Gastroesophageal sphincter (tissue), 3 donors: ENCODE results near the gene PSME3IP1.

Experiments used
- POLR2A ChIP-seq, 2 donors: fragments of 450-650 bp; IDR thresholded peaks; one replicate each; pipeline ENCODE4 v1.6.1; 2017; ENCODE audit warnings: antibody characterized with exemption in 2 of 2, mild to moderate bottlenecking in 2 of 2, moderate library complexity in 1 of 2
- POLR2AphosphoS5 ChIP-seq: sonication (generic); formaldehyde crosslinking; IDR thresholded peaks from one replicate; pipeline ENCODE4 v1.6.1; 2017; ENCODE audit warnings: antibody characterized with exemption
- TF ChIP-seq, protein P1 (sequence below), 4 experiments: fragments of 200-600 bp in 2 of 4; fragments of 450-650 bp in 2 of 4; sonication (generic) in 1 of 4; IDR thresholded peaks; one replicate each; pipeline ENCODE4 v1.5.1; 2017 to 2019; ENCODE audit warnings: antibody characterized with exemption in 4 of 4, mild to moderate bottlenecking in 2 of 4, moderate library complexity in 2 of 4

DNA sequence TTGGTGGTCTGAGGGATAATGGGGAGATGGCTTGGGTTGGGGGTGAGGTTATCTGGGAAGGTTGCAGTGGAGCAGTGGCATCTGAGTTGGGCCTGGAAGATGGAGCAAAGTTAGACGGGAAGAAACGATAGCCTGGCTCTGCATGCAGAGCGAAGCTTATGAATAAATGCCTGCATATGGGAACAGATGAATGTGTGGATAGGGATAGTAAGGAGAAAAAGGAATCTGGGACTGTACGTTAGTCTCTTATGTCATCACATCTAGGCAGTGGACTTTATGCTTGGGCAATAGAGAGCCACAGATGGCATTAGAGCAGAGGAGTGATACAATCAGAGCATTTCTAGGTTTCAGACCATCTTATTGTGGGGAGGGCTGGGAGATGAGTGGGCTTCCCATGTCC, 60.5 kb downstream of the PSME3IP1 start:
- TF ChIP-seq, protein P1, sequence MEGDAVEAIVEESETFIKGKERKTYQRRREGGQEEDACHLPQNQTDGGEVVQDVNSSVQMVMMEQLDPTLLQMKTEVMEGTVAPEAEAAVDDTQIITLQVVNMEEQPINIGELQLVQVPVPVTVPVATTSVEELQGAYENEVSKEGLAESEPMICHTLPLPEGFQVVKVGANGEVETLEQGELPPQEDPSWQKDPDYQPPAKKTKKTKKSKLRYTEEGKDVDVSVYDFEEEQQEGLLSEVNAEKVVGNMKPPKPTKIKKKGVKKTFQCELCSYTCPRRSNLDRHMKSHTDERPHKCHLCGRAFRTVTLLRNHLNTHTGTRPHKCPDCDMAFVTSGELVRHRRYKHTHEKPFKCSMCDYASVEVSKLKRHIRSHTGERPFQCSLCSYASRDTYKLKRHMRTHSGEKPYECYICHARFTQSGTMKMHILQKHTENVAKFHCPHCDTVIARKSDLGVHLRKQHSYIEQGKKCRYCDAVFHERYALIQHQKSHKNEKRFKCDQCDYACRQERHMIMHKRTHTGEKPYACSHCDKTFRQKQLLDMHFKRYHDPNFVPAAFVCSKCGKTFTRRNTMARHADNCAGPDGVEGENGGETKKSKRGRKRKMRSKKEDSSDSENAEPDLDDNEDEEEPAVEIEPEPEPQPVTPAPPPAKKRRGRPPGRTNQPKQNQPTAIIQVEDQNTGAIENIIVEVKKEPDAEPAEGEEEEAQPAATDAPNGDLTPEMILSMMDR (IDR thresholded peaks at IDR 0.05) = no peak
- TF ChIP-seq POLR2A (IDR thresholded peaks at IDR 0.05) = no peak
- TF ChIP-seq POLR2AphosphoS5 = no peak
